OCI-LY7 (cell line): Measurements from ENCODE around the gene HMGN4. TPM values are rescaled to one million over a fixed set of nuclear protein-coding genes. Genes with fewer than 3 reads are reported as not detected.

Experiments
- BruUV-seq: library from RNA; stranded (reverse); fragments of 400-500 nt; replicated peaks from 2 replicates; lab custom pipeline; 2021; lab: Mats Ljungman, UMichigan
- CTCF ChIA-PET: fragments of 300-600 bp; sonication (Branson Sonifier 250); formaldehyde crosslinking; loops from one replicate; lab custom pipeline; 2022; ENCODE audit warnings: antibody characterized with exemption; ENCODE audit not compliant: unreplicated experiment; lab: Charles Lee
- POLR2A ChIA-PET: fragments of 300-600 bp; sonication (Branson Sonifier 250); formaldehyde crosslinking; loops from one replicate; lab custom pipeline; 2022; ENCODE audit warnings: antibody characterized with exemption; lab: Charles Lee
- DNase-seq: peaks from one replicate; pipeline ENCODE4 v3.0.0-alpha.2; 2015; ENCODE audit warnings: low spot score
- H2AFZ ChIP-seq: fragments of 200-600 bp; sonication (generic), shearing (Covaris generic); 2 replicates; pipeline ENCODE4 v1.6.1; 2014; ENCODE audit warnings: mild to moderate bottlenecking, antibody characterized with exemption, low read length, moderate library complexity
- H3K27ac ChIP-seq: fragments of 200-600 bp; sonication (generic); 2 replicates; pipeline ENCODE4 v1.5.1; 2014; ENCODE audit warnings: mixed run types, low read depth, mild to moderate bottlenecking, moderate library complexity, low read length, inconsistent platforms; ENCODE audit not compliant: poor library complexity, severe bottlenecking
- H3K36me3 ChIP-seq: fragments of 200-600 bp; sonication (generic); 2 replicates; pipeline ENCODE4 v1.6.1; 2014; ENCODE audit warnings: mild to moderate bottlenecking, antibody characterized with exemption, low read length, moderate library complexity, mixed read lengths; ENCODE audit not compliant: insufficient read depth
- H3K4me1 ChIP-seq: fragments of 200-600 bp; sonication (generic); 2 replicates; pipeline ENCODE4 v1.5.1; 2014; ENCODE audit warnings: mild to moderate bottlenecking, low read length; ENCODE audit not compliant: insufficient read depth, poor library complexity, severe bottlenecking
- H3K4me2 ChIP-seq: fragments of 200-600 bp; sonication (generic); 2 replicates; pipeline ENCODE4 v1.6.1; 2014; ENCODE audit warnings: mild to moderate bottlenecking, low read length
- H3K4me3 ChIP-seq: fragments of 200-600 bp; sonication (generic); 2 replicates; pipeline ENCODE4 v1.5.1; 2014; ENCODE audit warnings: mild to moderate bottlenecking, low read depth, low read length; ENCODE audit not compliant: poor library complexity, severe bottlenecking
- H3K79me2 ChIP-seq: fragments of 200-600 bp; sonication (generic); 2 replicates; pipeline ENCODE4 v1.6.1; 2016; ENCODE audit warnings: low read depth, mild to moderate bottlenecking, low read length, moderate library complexity, mixed read lengths; ENCODE audit not compliant: insufficient read depth
- H3K9me2 ChIP-seq: fragments of 200-600 bp; sonication (generic); 2 replicates; pipeline ENCODE4 v1.6.1; 2016; ENCODE audit warnings: mild to moderate bottlenecking, low read length, mixed read lengths; ENCODE audit not compliant: insufficient read depth
- H3K9me3 ChIP-seq: fragments of 200-600 bp; sonication (generic); 2 replicates; pipeline ENCODE4 v1.6.1; 2014; ENCODE audit warnings: mild to moderate bottlenecking, mixed run types, low read length, mixed read lengths
- H4K20me1 ChIP-seq: fragments of 200-600 bp; sonication (generic); 2 replicates; pipeline ENCODE4 v1.6.1; 2014; ENCODE audit warnings: mild to moderate bottlenecking, antibody characterized with exemption, low read length, moderate library complexity, mixed read lengths; ENCODE audit not compliant: insufficient read depth
- CTCF ChIP-seq: fragments of 200-600 bp; sonication (generic); conservative IDR thresholded peaks from 2 replicates; pipeline ENCODE4 v1.5.1; 2014; ENCODE audit warnings: mild to moderate bottlenecking, antibody characterized with exemption, low read length, moderate library complexity, mixed read lengths
- EZH2phosphoT487 ChIP-seq: fragments of 200-600 bp; sonication (generic); IDR thresholded peaks from 2 replicates; pipeline ENCODE4 v1.6.1; 2018; ENCODE audit warnings: low read depth, borderline replicate concordance, mild to moderate bottlenecking, mixed run types, antibody characterized with exemption, low read length, moderate library complexity, mixed read lengths
- intact Hi-C: fragments of 100-400 bp; cut with micrococcal nuclease; formaldehyde crosslinking; loops from one replicate; pipeline ENCODE4 v1.10.0; 2022; ENCODE audit not compliant: unreplicated experiment
- total RNA-seq, 2 experiments: library from RNA; depleted of rRNA in 1 of 2; stranded (reverse); fragments of >200 nt in 1 of 2; shearing (Covaris generic) in 1 of 2; gene quantifications; 2 replicates each; pipeline ENCODE4 v1.2.3, GENCODE V29; 2014 to 2022

HMGN4 gene
- total RNA-seq, 2 experiments from 2014 or later, result 104 to 113 TPM

- Histone ChIP-seq H4K20me1 (no peaks in the 10 kb centered on the region), H3K9me3 (no peaks in the 10 kb centered on the region), H3K4me1 (peaks cover 40% of the 10 kb centered on the region), H3K36me3 (no peaks in the 10 kb centered on the region), H3K9me2 (no peaks in the 10 kb centered on the region), H2AFZ (peak overlapping the region; percentile 82), H3K79me2 (no peaks in the 10 kb centered on the region), H3K27ac (peak overlapping the region; percentile 91), H3K4me3 (peak overlapping the region; percentile 80), H3K4me2 (peak overlapping the region; percentile 98)
- DNase-seq, result peak; percentile 72
- TF ChIP-seq CTCF, result no peak
- no peak for TF ChIP-seq EZH2phosphoT487
- intact Hi-C loops, result loop anchor here (10.0 kb wide), 1 partner anchor 918 kb away; the partner anchor contains the start of gene ZNF184
- CTCF ChIA-PET, result no interaction called here
- POLR2A ChIA-PET, result interaction anchor here (0.6 to 1.4 kb wide), 6 partner anchors 11 to 1837 kb away, joined by 3 to 4 read pairs (median 4); partner anchors contain the start of gene HMGN4
- no TSS peak for BruUV-seq
Observed at GRCh38 chr6:26556263-26557070, 18.3 kb downstream of the HMGN4 start.

- Histone ChIP-seq H3K4me1 (peaks cover 3% of the 10 kb centered on the region), H3K27ac (no peak overlapping the region), H3K9me3 (no peaks in the 10 kb centered on the region), H4K20me1 (no peaks in the 10 kb centered on the region), H3K4me3 (no peak overlapping the region), H3K4me2 (no peak overlapping the region), H2AFZ (no peak overlapping the region), H3K9me2 (no peaks in the 10 kb centered on the region), H3K36me3 (no peaks in the 10 kb centered on the region), H3K79me2 (no peaks in the 10 kb centered on the region)
- POLR2A ChIA-PET, result interaction anchor here (0.7 kb wide), 1 partner anchor 1319 kb away, joined by 3 read pairs; no protein-coding TSS in a partner anchor
- TF ChIP-seq CTCF (no peak), EZH2phosphoT487 (no peak)
- BruUV-seq, result no TSS peak
- DNase-seq, result no peak
- CTCF ChIA-PET, result no interaction called here
- intact Hi-C loops, result no loop called here
Observed at GRCh38 chr6:26561533-26562466, 23.6 kb downstream of the HMGN4 start.
